Measurements from ENCODE around the gene ERAP2.
A peak's percentile ranks its signal among the peaks of the same experiment; 100 is the strongest.

Gene ERAP2

DNA sequence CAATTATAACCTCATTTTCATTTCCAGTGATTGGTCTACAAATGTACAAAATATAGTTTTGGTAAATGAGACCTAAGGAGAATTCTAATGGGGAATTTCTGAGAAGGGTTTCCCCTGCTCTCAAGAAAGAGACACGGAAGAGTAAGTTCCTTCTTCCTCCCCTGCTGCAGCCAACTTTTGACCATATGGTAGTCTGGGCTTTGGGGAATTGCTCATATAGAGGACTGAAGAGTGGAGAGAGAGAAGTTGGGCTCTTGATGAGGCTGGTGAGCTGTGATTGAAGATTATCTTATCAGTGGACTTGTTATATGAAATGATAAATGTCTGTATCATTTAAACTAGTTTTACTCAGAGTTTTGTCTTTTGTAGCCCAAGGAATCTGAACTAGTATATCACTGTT is 55.3 kb downstream of the ERAP2 start:
- Histone ChIP-seq H3K27me3 (ENCODE audit: control insufficient read depth in 1 of 2, insufficient read depth in 2 of 2, low read length in 2 of 2) (no peaks in the 10 kb centered on the region), H3K9ac (ENCODE audit: low read length in 2 of 2) (no peak overlapping the region), H3K36me3 (ENCODE audit: control insufficient read depth in 2 of 2, insufficient read depth in 2 of 2, low read length in 2 of 2) (no peaks in the 10 kb centered on the region), H3K9me3 (ENCODE audit: control insufficient read depth in 2 of 2, low read length in 2 of 2) (no peaks in the 10 kb centered on the region), H3K27ac (ENCODE audit: low read length) (no peak overlapping the region), H3K4me3 (ENCODE audit: low read length in 2 of 2) (no peak overlapping the region), H3K4me1 (ENCODE audit: control insufficient read depth, insufficient read depth, low read length) (peaks cover 8% of the 10 kb centered on the region)

DNA sequence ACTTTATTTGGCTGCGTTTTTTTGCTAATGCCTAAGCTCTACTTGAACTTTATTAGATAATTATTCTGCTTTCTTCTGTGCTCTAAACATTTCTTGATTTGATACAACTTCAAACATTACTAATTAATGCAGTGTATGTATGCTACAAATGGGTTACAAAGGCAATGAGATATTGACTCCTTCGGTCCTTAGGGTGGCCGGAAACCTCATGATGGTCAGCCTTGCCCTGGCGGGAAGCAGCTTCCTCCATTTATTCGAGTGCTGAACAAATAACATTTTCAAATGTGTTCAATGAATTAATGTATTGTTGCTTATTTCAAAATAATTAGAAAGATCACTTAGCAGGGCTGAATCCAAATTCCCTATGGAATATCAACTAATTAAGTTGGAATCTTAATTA is 55.7 kb downstream of the ERAP2 start:
- Histone ChIP-seq H3K4me1 (ENCODE audit: control insufficient read depth, insufficient read depth, low read length) (peaks cover 8% of the 10 kb centered on the region), H3K36me3 (ENCODE audit: control insufficient read depth in 2 of 2, insufficient read depth in 2 of 2, low read length in 2 of 2) (no peaks in the 10 kb centered on the region), H3K27me3 (ENCODE audit: control insufficient read depth in 1 of 2, insufficient read depth in 2 of 2, low read length in 2 of 2) (no peaks in the 10 kb centered on the region), H3K27ac (ENCODE audit: low read length) (no peak overlapping the region), H3K9ac (ENCODE audit: low read length in 2 of 2) (no peak overlapping the region), H3K4me3 (ENCODE audit: low read length in 2 of 2) (no peak overlapping the region), H3K9me3 (ENCODE audit: control insufficient read depth in 2 of 2, low read length in 2 of 2) (no peaks in the 10 kb centered on the region)

GRCh38 chr5:96933764-96934707 is 57.7 kb downstream of the ERAP2 start:
- H3K27me3 ChIP-seq (ENCODE audit: control insufficient read depth in 1 of 2, insufficient read depth in 2 of 2, low read length in 2 of 2), result no peaks in the 10 kb centered on the region
- peaks cover 18% of the 10 kb centered on the region for H3K4me1 ChIP-seq (ENCODE audit: control insufficient read depth, insufficient read depth, low read length)
- H3K4me3 ChIP-seq (ENCODE audit: low read length in 2 of 2), result peak overlapping the region; percentile 87 to 95
- H3K27ac ChIP-seq (ENCODE audit: low read length), result peak overlapping the region; percentile 91
- H3K9ac ChIP-seq (ENCODE audit: low read length in 2 of 2), result peak overlapping the region; percentile 90 to 96
- no peaks in the 10 kb centered on the region for H3K9me3 ChIP-seq (ENCODE audit: control insufficient read depth in 2 of 2, low read length in 2 of 2)
- H3K36me3 ChIP-seq (ENCODE audit: control insufficient read depth in 2 of 2, insufficient read depth in 2 of 2, low read length in 2 of 2), result no peaks in the 10 kb centered on the region

DNA sequence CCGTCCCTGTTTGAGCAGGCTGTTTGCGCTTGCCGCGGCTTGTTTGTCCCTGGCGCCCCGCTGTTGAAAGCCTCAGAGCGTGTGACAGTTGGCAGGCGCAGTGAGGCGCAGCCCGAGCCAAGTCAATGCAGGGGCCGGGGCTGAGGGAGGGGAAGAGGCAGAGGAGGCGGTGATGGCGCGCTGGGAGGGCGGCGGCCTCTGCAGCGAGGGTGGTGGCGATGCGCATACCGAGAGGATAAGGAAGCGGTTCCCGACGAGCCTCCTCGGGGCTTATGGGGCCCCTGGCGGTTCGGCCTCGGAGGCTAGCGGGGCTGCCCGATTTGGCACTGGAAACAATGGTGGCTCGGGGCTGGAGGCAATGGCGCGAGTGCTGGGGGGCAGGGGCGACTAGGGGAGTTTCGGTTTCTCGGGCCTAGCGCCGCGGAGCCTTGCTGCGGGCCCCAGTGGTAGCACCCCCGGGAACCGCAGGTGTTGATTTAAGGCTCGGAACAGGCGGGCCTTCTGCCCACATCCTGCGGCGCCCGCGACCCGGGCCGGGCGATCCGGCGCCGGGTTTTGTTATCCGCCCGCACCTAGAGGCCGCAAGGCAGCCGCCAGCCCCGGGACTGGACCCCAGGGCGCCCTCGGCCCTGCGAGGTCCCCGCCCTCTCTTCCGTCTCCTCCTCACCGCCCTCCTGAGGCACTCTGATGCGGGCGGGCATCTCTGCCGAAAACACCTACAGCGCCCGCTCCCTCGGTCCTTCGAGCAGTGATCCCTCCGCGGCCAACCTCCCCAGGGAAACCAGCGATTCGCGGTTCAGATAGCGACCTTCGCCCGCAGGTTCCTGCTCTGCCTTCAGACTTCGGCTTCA is 58.6 kb downstream of the ERAP2 start:
- Histone ChIP-seq H3K9me3 (ENCODE audit: control insufficient read depth in 2 of 2, low read length in 2 of 2) (no peaks in the 10 kb centered on the region), H3K9ac (ENCODE audit: low read length in 2 of 2) (peak overlapping the region; percentile 91 to 96), H3K36me3 (ENCODE audit: control insufficient read depth in 2 of 2, insufficient read depth in 2 of 2, low read length in 2 of 2) (no peaks in the 10 kb centered on the region), H3K4me3 (ENCODE audit: low read length in 2 of 2) (peak overlapping the region; percentile 95 to 97), H3K27ac (ENCODE audit: low read length) (peak overlapping the region; percentile 91), H3K4me1 (ENCODE audit: control insufficient read depth, insufficient read depth, low read length) (peaks cover 18% of the 10 kb centered on the region), H3K27me3 (ENCODE audit: control insufficient read depth in 1 of 2, insufficient read depth in 2 of 2, low read length in 2 of 2) (no peaks in the 10 kb centered on the region)

DNA sequence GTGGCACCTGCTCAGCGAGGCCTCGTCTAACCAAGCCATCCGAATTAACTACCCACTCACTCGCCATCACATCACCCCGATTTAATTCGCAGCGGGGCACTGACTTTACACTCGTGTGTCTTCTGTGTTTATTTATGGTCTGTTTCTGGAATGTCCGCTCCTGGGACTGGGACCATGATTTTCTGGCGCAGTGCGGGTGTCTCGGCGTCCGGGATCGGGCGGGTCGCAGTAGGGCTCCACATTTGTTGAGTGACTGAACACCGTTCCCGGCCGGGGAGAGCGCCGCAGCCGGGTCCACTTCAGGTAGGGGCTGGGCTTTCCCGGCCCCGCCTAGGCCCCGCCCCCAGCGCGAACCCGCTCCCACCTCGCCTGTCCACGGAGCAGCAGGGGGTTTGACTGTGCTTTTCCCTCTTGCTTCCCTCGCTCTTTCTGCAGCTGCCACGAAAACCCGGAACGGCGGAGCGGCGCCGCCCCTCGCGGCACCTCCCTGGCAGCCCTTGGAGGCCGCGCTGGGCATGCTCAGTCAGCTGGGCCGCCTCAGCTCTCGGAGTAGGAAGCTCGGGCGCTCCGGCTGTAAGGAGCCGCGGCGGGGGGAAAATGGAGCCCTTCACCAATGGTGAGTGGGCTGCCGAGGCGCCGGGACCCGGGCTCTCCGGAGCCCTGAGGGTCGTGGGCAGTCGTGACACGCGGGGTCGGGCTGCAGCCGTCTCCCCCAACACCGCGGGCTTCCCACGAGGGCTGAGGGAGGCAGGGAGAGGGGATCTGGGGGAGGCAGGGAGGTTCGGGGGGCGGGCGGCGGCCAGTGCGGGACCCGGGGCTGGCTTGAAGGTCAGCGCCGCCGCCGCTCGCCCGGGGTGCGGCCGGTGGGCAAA is 59.5 kb downstream of the ERAP2 start, which contains the start of gene LNPEP:
TSS of gene LNPEP (plus strand) at position 522 of the 872 bp plus-strand sequence. CDS start at position 598, 76 bp downstream.
- peak within 1 kb of the TSS; percentile 95 to 97 for H3K4me3 ChIP-seq (ENCODE audit: low read length in 2 of 2)
- no peaks in the 10 kb centered on the region for H3K27me3 ChIP-seq (ENCODE audit: control insufficient read depth in 1 of 2, insufficient read depth in 2 of 2, low read length in 2 of 2)
- no peaks in the 10 kb centered on the region for H3K36me3 ChIP-seq (ENCODE audit: control insufficient read depth in 2 of 2, insufficient read depth in 2 of 2, low read length in 2 of 2)
- H3K4me1 ChIP-seq (ENCODE audit: control insufficient read depth, insufficient read depth, low read length), result peaks cover 18% of the 10 kb centered on the region
- H3K9ac ChIP-seq (ENCODE audit: low read length in 2 of 2), result peak within 1 kb of the TSS; percentile 91 to 96
- peak within 1 kb of the TSS; percentile 91 for H3K27ac ChIP-seq (ENCODE audit: low read length)
- no peaks in the 10 kb centered on the region for H3K9me3 ChIP-seq (ENCODE audit: control insufficient read depth in 2 of 2, low read length in 2 of 2)

- Histone ChIP-seq H3K4me1 (ENCODE audit: control insufficient read depth, insufficient read depth, low read length) (peaks cover 18% of the 10 kb centered on the region), H3K9me3 (ENCODE audit: control insufficient read depth in 2 of 2, low read length in 2 of 2) (no peaks in the 10 kb centered on the region), H3K4me3 (ENCODE audit: low read length in 2 of 2) (peak overlapping the region; percentile 95 to 97), H3K9ac (ENCODE audit: low read length in 2 of 2) (peak overlapping the region; percentile 83 to 96), H3K27me3 (ENCODE audit: control insufficient read depth in 1 of 2, insufficient read depth in 2 of 2, low read length in 2 of 2) (no peaks in the 10 kb centered on the region), H3K36me3 (ENCODE audit: control insufficient read depth in 2 of 2, insufficient read depth in 2 of 2, low read length in 2 of 2) (no peaks in the 10 kb centered on the region), H3K27ac (ENCODE audit: low read length) (peak overlapping the region; percentile 91)
Observed at GRCh38 chr5:96936431-96937320, 60.4 kb downstream of the ERAP2 start.

GRCh38 chr5:96940586-96940985 is 64.3 kb downstream of the ERAP2 start:
- no peak overlapping the region for H3K4me3 ChIP-seq (ENCODE audit: low read length in 2 of 2)
- no peak overlapping the region for H3K27ac ChIP-seq (ENCODE audit: low read length)
- no peaks in the 10 kb centered on the region for H3K27me3 ChIP-seq (ENCODE audit: control insufficient read depth in 1 of 2, insufficient read depth in 2 of 2, low read length in 2 of 2)
- H3K9ac ChIP-seq (ENCODE audit: low read length in 2 of 2), result no peak overlapping the region
- H3K9me3 ChIP-seq (ENCODE audit: control insufficient read depth in 2 of 2, low read length in 2 of 2), result no peaks in the 10 kb centered on the region
- H3K36me3 ChIP-seq (ENCODE audit: control insufficient read depth in 2 of 2, insufficient read depth in 2 of 2, low read length in 2 of 2), result no peaks in the 10 kb centered on the region
- peaks cover 11% of the 10 kb centered on the region for H3K4me1 ChIP-seq (ENCODE audit: control insufficient read depth, insufficient read depth, low read length)

DNA sequence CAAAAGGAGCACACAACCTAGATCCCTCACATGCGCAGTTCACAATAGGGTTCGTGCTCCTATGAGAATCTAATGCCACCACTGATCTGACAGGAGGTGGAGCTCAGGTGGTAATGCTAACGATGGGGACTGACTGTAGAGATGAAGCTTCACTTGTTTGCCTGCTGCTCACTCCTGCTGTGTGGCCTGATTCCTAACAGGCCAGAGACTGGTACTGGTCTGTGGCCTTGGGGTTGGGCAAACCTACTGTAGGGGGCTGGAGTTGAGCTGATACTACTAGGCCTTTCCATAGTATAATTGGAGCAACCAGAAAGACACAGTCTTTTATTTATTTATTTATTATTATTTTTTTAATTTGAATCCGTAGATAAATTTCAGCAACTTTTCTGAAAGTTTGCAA is 64.8 kb downstream of the ERAP2 start:
- H3K4me1 ChIP-seq (ENCODE audit: control insufficient read depth, insufficient read depth, low read length), result peaks cover 11% of the 10 kb centered on the region
- H3K4me3 ChIP-seq (ENCODE audit: low read length in 2 of 2), result no peak overlapping the region
- no peaks in the 10 kb centered on the region for H3K27me3 ChIP-seq (ENCODE audit: control insufficient read depth in 1 of 2, insufficient read depth in 2 of 2, low read length in 2 of 2)
- no peaks in the 10 kb centered on the region for H3K36me3 ChIP-seq (ENCODE audit: control insufficient read depth in 2 of 2, insufficient read depth in 2 of 2, low read length in 2 of 2)
- no peak overlapping the region for H3K9ac ChIP-seq (ENCODE audit: low read length in 2 of 2)
- no peaks in the 10 kb centered on the region for H3K9me3 ChIP-seq (ENCODE audit: control insufficient read depth in 2 of 2, low read length in 2 of 2)
- H3K27ac ChIP-seq (ENCODE audit: low read length), result no peak overlapping the region

DNA sequence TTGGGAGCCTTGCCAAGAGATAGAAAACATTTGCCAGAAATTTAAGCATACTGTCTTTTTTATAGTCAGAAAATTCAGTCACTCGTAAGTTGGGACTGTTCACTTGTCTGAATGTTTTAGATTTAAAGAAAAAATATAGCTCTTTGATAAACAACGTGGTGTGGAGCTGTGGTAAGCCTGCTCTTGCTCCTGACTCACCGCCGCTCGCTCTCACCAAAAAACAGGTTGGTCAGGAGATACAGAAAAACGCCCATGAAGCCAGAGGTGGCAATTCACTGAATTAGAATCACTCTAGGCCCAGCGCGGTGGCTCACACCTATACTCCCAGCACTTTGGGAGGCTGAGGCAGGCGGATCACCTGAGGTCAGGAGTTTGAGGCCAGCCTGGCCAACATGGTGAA is 65.8 kb downstream of the ERAP2 start:
- H3K4me1 ChIP-seq (ENCODE audit: control insufficient read depth, insufficient read depth, low read length), result peaks cover 11% of the 10 kb centered on the region
- no peak overlapping the region for H3K4me3 ChIP-seq (ENCODE audit: low read length in 2 of 2)
- no peaks in the 10 kb centered on the region for H3K27me3 ChIP-seq (ENCODE audit: control insufficient read depth in 1 of 2, insufficient read depth in 2 of 2, low read length in 2 of 2)
- H3K9me3 ChIP-seq (ENCODE audit: control insufficient read depth in 2 of 2, low read length in 2 of 2), result no peaks in the 10 kb centered on the region
- no peak overlapping the region for H3K27ac ChIP-seq (ENCODE audit: low read length)
- no peaks in the 10 kb centered on the region for H3K36me3 ChIP-seq (ENCODE audit: control insufficient read depth in 2 of 2, insufficient read depth in 2 of 2, low read length in 2 of 2)
- no peak overlapping the region for H3K9ac ChIP-seq (ENCODE audit: low read length in 2 of 2)

Measured in stomach smooth muscle (tissue), 2 donors.